Stimulated activated CD4-positive, alpha-beta T cell treated with anti-CD3 and anti-CD28 coated beads, Interleukin-2, amount 100 ng/mL, for 4 hours (primary cell): ENCODE data around the gene ACACB.
A peak's percentile ranks its signal among the peaks of the same experiment; 100 is the strongest.
"Not testable (repeated sequence)": the region's sequence is repeated elsewhere in the genome, so short reads cannot be mapped to it uniquely, and the experiment has no call there.

Experiments
- DNase-seq: peaks from one replicate; pipeline ENCODE4 v3.0.0-alpha.2; 2020; ENCODE audit warnings: low read depth

The ACACB gene

GRCh38 chr12:109144224-109144623 is 27.8 kb downstream of the ACACB start:
- DNase-seq: no peak

DNA sequence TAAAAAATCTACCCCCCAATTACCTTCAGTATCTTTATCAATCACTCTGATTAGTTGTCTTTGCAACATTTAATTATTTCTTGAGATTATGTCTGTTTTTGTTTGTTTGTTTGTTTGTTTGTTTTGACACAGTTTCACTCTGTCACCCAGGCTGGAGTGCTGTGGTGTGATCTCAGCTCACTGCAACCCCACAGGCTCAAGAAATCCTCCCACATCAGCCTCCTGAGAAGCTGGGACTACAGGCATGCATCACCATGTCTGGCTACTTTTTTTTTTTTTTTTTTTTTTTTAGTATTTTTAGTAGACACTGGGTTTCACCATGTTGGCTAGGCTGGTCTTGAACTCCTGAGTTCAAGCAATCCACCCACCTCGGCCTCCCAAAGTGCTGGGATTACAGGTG is 30.7 kb downstream of the ACACB start:
- DNase-seq: not testable (repeated sequence)

DNA sequence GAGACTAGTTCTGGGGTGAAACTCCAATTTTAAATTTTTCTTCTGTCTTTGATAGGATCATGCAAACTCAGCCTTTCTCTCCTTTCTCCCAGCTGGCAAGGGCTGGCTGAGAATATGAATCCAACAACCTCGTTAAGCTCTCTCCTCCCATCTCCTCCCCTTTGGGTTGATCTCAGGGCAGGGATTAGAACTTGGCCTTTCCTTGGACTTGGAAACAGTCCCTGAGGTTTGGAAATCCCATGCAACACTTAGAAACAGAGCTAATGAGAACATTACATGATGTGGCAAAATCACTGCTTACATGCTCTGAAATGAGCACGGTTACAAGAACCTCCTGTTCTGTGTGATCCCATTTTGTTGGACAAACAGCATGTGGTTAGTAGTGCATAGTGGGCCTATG is 31.6 kb downstream of the ACACB start:
- no peak for DNase-seq

GRCh38 chr12:109150124-109150640 is 33.8 kb downstream of the ACACB start:
- no peak for DNase-seq

DNA sequence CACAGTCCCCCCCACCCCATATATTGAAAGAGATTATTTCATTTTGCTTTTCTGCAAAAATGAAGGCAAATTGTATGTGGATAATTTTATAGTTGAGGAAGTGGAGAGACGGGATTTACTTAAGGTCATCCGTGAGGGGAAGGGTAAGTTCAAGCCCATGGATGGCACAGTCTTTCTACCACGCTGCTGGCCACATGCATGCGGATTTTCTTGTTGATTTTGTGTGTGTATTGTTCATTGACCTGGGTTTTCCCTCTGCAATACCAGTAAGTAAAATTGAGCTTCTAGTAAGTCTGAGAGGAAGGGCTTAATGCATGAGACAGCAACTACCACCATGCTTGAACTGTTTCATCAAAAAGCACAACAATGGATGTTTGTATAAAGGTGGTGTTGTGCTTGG is 35.1 kb downstream of the ACACB start:
- no peak for DNase-seq

DNA sequence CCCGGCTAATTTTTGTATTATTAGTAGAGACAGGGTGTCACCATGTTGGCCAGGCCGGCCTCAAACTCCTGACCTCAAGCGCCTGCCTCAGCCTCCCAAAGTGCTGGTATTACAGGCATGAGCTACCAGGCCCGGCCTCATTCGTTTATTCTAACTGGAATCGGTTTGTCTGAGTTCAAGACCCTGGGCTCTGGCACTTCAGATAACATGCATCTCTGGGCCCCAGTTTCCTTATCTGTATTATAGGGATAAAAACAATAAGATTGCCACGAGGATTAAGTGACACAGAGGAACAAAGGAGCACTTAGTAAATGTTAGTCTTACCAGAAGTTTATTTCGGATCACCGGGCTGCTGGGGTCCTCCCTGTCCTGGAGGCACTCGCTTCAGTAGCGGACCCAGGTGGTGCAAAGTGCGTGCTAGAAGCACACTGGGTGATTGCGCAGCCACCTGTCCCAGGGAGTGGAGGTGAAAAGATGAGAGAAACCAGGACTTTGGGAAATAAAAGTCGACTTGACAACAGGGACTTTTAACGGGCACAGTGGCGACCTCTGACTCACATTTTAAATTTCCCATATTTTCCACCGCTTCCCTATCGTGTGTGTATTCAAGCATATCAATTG is 37.5 kb downstream of the ACACB start:
- no peak for DNase-seq

- DNase-seq: peak; percentile 66
Observed at GRCh38 chr12:109154451-109155438, 38.4 kb downstream of the ACACB start.

- DNase-seq: no peak
Observed at GRCh38 chr12:109156036-109156435, 39.6 kb downstream of the ACACB start.

DNA sequence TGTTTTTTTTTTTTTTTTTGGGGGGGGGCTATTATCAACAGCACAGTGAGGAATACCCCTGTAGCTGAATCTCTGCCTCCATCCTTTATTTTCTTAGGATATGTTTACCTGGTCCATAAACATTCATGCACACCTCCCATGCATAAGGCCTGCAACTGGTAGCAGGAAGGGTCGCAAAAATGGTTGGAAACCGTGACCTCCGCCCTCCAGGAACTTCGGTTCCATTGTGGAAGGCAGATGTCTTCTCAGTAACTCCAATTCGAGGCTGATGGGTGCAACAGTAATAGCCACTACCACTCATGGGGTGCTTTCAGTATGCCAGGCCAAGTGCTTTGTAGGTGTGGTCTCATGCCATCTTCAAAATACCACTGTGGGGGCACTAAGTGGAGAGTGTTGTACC is 40.2 kb downstream of the ACACB start:
- no peak for DNase-seq

DNA sequence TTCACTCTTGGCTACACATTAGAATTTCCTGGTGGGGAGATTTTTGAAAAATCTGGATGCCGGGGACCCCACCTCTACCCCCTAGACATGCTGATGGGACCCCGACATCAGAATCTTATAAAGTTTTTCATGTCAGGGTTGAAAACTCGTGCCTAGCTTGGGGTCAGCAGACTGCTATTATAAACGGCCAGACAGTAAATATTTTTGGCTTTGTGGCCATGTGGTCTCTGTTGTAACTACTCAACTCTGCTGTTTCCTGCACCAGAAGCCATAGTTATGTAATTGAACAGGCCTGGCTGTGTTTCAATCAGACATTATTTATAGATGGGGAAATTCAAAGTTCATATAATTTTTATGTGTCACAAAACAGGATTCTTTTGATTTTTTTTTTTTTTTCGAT is 41.6 kb downstream of the ACACB start:
- DNase-seq: no peak

DNA sequence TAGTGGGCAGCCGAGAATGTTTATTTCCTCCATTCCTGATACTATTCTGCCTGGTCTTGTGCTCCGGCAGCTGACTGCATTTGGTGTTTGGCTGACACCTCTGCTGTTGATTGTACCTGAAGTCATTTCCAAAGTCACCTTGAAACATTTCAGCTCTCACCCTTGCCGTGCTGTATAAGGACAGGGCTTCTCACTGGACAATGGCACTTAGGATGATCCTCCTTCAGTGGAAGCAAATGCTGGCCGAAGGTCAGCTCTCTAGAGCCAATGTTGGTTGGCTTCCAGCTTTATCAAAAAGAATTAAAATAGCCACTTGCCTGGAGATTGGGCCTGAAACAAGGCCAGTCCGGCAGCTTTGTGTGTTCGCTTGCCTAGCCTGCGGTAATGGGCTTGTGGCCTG is 44.0 kb downstream of the ACACB start:
- no peak for DNase-seq

DNA sequence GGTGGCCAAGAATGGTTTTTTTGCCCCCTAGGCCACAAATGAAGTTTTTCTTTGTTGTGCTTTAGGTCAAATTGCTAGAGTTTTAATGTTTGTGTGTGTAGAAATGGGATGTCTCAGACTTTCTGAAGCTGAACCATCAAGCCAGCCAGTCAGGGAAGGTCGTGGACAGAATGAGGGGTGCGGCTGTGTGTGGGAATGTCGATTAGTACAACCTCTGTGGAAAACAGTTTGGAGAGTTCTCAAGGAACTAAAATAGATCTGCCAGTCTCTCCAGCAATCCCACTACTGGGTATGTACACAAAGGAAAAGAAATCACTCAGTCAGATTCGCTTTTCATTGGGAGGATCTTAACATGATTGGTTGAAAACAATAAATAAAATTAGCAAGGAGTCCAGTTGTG is 44.5 kb downstream of the ACACB start:
- no peak for DNase-seq

DNA sequence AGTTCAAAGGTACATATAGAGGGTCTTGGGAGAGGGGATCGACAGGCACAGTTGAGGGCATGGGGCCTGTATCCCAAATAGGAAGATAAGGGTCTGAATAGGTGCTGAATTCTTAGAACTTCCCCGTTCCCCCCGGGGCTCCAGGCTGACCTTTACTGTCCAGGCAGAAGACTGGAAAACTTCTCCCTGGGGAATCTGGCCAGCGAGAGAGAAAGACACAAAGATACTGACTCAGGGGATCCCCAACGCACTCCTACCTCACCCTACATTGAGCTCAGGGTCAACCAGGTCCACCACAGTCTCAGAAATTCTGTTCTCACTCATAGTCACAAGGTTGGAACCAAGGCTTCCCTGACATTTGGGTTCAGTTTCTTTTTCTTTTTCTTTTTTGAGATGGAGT is 46.2 kb downstream of the ACACB start:
- no peak for DNase-seq

DNA sequence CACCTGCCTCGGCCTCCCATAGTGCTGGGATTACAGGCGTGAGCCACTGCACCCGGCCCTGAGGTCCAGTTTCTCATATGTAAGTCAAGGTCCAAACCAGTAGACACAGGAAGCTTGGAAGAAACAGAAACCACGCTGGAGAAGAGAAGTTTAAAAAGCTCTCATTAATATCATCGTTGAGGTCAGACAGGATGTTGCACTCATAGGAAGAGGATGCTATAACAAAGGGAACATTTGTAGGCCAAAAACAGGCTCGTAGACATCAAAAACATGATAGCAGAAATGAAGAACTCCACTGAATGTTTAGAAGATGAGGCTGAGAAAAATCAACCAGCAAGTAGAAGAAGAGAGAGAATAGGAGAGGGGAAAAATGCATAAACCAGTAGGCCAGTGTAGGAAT is 46.8 kb downstream of the ACACB start:
- no peak for DNase-seq

GRCh38 chr12:109165599-109165998 is 49.2 kb downstream of the ACACB start:
- no peak for DNase-seq

DNA sequence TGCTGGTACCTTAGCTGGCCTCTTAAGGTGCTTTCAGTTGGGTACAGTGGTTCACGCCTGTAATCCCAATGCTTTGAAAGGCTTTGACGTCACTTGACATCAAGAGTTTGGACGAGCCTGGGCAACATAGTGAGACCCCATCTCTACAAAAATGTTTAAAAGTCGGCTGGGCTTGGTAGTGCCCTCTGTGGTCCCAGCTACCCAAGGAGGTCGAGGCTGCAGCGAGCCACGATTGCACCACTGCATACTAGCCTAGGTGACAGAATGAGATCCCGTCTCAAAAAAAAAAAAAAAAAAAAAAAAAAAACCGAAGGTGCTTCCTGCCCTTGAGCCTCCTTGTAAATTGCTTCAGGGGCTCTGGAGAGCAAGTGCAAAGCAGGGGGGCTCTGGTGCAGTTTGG is 50.0 kb downstream of the ACACB start:
- no peak for DNase-seq

DNA sequence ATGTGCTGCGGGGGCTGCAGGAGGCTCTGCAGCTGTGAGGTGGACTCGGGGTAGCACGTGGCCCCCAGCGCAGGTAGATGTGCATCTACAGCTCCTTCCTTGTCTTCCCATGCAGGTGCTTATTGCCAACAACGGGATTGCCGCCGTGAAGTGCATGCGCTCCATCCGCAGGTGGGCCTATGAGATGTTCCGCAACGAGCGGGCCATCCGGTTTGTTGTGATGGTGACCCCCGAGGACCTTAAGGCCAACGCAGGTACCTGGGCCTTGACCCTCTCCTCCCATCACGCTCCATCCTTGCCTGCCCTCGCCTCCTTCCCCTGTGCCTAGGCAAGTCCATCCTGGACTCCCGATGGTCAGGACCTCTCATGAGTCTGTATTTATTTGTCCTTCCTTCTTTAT is 51.4 kb downstream of the ACACB start:
- no peak for DNase-seq

DNA sequence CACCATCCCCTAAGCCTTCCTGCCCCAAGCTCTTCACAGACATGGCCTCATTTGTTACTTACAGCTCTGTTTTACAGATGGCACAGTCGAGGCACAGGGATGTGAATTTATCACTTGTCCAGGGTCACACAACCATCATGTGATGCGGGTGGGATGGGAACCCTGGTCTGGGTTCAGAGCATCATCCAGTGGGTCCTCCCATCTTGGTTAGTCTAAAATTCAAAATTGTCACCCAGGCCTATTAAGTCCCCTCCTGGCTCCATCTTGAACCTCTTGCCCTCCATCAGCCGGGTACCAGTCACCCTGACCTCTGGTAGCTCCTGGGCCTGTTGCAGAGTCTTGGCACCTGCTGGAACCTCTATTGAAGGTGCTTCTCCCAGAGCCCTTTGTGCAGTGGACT is 52.9 kb downstream of the ACACB start:
- DNase-seq: no peak

DNA sequence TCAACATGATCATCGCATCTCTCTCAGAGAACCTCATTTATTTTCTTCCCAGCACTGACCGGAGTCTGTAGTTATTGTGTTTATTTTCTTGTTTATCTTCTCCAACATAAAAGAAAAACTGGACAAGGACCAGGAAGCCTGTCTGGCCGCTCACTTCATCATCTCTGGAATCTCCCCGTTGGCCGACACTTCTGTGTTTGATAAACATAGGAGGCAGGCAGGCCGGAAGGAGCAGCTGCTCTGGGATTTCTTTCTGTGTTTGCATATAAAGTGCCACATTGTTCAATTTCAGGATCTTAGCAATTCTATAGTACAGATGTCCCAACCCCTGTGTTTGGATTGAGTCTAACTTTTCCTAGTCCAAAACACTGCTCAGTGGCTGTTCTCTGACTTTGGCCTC is 53.3 kb downstream of the ACACB start:
- no peak for DNase-seq

DNA sequence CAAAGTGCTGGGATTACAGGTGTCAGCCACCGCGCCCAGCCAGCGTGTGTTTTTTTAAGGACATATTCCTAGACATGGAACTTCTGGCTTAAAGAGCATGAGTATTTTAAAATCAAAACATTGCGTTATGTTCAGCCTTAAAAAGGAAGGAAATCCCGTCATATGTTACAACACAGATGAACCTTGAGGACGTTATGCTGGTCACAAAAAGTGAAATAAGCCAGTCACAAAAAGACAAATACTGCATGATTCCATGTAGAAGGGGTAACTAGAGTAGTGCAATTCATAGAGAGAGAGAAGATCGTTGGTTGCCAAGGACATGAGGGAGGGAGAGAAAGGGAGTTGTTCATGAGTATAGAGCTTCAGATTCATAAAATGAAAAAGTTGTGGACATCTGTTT is 53.9 kb downstream of the ACACB start:
- DNase-seq: no peak

- DNase-seq: not testable (repeated sequence)
Observed at GRCh38 chr12:109172787-109173186, 56.4 kb downstream of the ACACB start.

DNA sequence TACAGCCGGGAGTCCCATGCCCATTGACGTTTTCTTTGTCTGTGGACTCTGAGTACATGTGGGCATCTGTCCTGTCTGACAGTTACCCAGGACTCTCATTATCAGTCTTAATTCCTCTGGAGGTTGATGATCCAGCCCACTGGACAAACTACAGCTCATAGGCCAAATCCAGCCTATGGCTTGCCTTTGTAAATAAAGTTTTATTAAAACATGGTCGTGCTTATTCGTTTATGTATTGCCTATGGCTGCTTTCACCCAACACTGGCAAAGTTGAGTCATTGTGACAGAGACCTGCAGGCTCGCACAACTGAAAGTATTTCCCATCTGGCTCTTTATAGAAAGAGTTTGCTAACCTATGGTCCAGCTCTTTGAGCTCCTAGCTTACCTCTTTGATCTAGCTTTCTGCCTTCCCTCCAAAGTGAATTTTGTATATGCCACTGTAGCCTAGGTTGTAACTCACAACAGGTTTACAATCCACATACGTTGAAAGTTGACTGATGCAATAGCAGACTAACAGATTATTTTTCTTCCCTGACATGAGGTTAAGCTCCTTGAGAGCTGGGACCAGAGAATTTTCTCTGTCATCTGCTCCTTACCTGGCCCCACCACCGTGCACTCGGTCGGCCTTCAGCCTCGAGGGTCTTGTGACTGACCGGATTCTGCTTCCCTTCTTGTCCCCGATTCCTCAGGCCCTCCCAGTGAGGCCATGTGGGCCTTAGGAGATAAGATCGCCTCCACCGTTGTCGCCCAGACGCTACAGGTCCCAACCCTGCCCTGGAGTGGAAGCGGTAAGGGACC is 57.3 kb downstream of the ACACB start:
- no peak for DNase-seq

- no peak for DNase-seq
Observed at GRCh38 chr12:109174468-109174867, 58.1 kb downstream of the ACACB start.
